ENCODE measurements around the gene OTULIN.

The OTULIN gene

DNA sequence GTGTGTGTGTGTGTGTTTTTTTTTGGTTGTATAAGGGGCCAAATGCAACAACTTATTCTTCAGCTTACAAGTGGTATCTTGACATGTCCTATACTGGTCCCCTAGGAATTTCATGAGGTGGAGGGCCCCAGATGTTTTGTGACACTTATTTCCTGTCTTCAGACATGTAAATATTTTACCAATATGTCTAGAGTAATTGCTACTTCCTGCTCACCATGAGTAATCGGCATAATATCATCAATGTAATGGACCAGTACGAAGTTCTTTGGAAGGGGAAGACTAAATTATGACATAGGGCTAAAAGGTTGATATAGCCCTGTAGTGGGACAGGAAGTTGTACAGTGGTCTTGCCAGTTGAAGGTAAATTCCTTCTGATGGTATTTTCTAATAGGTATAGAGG lies 3.7 kb upstream of the OTULIN start:
- no peak overlapping the region for H3K4me3 ChIP-seq (ENCODE audit: low read length)
- peak; percentile 37 for DNase-seq (ENCODE audit: low read depth)
- TF ChIP-seq, protein P1, sequence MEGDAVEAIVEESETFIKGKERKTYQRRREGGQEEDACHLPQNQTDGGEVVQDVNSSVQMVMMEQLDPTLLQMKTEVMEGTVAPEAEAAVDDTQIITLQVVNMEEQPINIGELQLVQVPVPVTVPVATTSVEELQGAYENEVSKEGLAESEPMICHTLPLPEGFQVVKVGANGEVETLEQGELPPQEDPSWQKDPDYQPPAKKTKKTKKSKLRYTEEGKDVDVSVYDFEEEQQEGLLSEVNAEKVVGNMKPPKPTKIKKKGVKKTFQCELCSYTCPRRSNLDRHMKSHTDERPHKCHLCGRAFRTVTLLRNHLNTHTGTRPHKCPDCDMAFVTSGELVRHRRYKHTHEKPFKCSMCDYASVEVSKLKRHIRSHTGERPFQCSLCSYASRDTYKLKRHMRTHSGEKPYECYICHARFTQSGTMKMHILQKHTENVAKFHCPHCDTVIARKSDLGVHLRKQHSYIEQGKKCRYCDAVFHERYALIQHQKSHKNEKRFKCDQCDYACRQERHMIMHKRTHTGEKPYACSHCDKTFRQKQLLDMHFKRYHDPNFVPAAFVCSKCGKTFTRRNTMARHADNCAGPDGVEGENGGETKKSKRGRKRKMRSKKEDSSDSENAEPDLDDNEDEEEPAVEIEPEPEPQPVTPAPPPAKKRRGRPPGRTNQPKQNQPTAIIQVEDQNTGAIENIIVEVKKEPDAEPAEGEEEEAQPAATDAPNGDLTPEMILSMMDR (IDR thresholded peaks at IDR 0.05; ENCODE audit: insufficient read depth, low read depth, low read length, missing control alignments) = no peak

DNA sequence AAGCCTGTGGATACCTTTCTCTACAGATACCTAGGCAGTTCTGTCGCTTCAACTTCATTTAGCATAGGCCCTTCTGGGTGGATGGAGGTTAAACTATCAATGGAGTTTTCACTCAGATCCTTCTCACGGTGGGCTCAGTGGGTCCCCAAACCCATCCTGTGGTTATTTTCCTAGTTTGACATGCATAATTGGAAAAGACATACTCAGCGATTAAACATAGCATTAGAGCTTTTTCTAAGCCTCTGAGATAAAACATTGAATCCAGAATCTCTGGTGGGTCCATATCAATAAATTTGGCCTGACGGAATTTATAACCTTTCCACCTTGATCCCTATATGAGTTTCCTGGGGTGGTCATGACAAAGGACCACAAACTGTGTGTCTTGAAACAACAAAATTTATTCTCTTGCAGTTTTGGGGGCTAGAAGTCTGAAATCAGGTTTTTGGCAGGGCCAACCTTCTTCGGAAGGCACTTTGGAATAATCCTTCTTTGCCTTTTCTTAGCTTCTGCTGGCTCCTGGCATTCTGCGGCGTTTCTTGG lies 1.7 kb upstream of the OTULIN start:
- no peak for DNase-seq (ENCODE audit: low read depth)
- TF ChIP-seq, protein P1 (IDR thresholded peaks at IDR 0.05; ENCODE audit: insufficient read depth, low read depth, low read length, missing control alignments) = no peak
- H3K4me3 ChIP-seq (ENCODE audit: low read length) = peak overlapping the region; percentile 81

DNA sequence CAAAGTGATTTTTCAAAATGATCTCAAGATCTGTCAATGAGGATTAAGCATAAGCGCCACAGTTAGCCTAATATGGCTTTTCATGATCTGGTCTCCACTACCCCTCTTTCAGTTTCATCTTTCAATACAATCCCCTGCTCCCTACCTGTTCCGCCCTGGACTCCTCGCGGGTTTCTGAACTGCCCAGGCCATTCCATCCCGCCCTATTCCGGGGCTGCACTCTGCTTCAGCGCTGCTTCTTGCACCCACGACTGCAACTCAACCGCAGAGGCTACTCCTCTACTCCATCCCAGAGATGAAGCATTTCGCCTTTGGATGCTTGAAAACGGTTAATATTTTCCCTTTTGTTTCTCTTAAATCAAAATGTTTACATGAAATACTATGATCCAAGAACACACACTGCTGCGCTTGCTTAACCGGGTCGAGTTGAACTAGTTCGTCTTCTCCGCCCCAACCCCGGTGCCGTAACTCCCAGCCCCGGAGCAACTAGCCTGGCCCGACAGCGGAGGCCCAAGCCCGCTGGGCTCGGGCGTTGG lies 716 bp upstream of the OTULIN start:
- TF ChIP-seq, protein P1 (IDR thresholded peaks at IDR 0.05; ENCODE audit: insufficient read depth, low read depth, low read length, missing control alignments) = no peak
- DNase-seq (ENCODE audit: low read depth) = no peak
- peak overlapping the region; percentile 81 for H3K4me3 ChIP-seq (ENCODE audit: low read length)

DNA sequence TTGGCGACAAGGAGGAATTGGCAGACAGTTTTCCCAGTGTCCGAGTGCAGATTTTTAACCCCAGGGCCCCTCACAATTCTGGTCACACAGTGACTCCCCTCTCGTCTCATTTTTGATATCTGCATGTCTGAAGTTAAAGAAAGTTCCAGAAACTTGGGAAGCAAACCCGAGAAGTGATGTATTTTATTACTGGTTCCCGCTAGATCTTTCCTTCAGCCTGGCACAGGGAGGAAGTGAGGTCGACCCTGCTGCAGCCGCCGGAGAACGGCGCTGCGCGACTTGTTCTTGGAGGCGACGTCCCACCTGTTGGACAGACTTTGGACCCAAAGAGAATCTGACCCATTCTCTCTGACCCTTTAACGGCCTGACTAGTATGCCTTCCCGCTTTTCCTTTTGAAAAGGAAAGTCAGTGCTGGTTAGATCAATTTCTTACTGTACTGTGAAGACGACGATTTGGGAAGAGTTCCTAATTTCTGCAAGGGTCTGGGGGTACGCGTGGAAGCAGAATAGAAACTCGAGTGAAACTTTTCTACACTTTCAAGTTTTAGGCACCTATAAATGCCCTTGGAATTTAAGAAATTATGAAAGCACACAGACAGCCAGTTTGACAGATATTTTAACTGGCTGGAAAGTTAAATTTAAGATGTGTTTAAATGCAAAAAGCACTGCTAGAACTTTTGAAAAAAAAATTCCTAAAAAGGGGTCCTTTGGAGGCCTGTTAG lies 744 bp downstream of the OTULIN start:
- TF ChIP-seq, protein P1 (IDR thresholded peaks at IDR 0.05; ENCODE audit: insufficient read depth, low read depth, low read length, missing control alignments) = no peak

DNA sequence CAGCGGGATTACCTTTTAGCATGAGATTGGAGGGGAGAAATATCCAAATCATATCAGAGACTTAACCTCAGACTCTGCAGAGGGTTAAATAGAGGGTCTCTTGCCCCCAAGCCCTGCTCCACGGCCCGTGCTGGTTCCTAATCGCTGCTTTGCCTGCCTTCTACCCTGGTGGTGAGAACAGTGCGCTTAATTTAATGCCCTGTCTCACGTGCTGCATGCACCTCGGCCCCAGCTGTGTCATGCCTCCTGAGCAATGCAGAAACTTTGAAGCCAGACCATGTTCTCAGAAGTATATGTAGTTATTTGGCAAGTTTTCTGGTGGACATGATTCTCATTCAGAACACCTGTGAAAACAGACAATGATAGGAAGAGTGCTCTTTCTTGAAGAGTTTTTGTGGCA lies 1.4 kb downstream of the OTULIN start:
- TF ChIP-seq, protein P1 (IDR thresholded peaks at IDR 0.05; ENCODE audit: insufficient read depth, low read depth, low read length, missing control alignments) = peak; percentile 45
- DNase-seq (ENCODE audit: low read depth) = peak; percentile 64
- peak overlapping the region; percentile 81 for H3K4me3 ChIP-seq (ENCODE audit: low read length)

More for the DNA sequence above, 744 bp downstream of the OTULIN start:
- peak; percentile 22 for DNase-seq (ENCODE audit: low read depth)
- peak overlapping the region; percentile 81 for H3K4me3 ChIP-seq (ENCODE audit: low read length)

DNA sequence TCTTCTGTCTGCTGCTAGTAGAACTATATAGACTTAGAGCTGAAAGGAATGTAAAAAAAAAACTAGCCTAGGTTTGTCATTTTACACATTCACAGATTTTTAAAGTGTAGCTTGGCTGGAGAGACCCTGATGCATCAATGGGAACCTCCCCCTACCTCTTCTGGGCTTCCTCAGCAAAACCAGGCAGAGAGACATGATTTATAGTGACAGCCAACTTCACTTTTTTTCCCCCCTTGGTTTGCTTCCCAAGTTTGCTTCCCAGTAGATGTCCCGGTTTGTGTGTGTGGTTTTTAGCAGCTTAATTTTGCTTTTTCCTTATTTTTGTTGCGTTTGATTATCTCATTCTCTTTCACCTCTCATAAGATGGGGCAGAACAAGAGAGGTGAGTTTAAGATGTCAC lies 1.8 kb downstream of the OTULIN start:
- TF ChIP-seq, protein P1 (IDR thresholded peaks at IDR 0.05; ENCODE audit: insufficient read depth, low read depth, low read length, missing control alignments) = no peak
- no peak for DNase-seq (ENCODE audit: low read depth)
- peak overlapping the region; percentile 81 for H3K4me3 ChIP-seq (ENCODE audit: low read length)

Data from epithelial cell of esophagus (primary cell).